ENCODE data around the gene STARD3. TPM values are rescaled to one million over a fixed set of nuclear protein-coding genes. Genes with fewer than 3 reads are reported as not detected.

STARD3 gene
- total and polyA plus RNA-seq, 2 experiments from 2014 or later, result 61.6 to 90.3 TPM

GRCh38 chr17:39674179-39674578, 37.2 kb downstream of the STARD3 start:
- TF ChIP-seq CTCF (IDR thresholded peaks at IDR 0.05; ENCODE audit: poor library complexity) (no peak), EZH2 (IDR thresholded peaks at IDR 0.05; ENCODE audit: borderline replicate concordance) (no peak), EZH2phosphoT487 (IDR thresholded peaks at IDR 0.05; ENCODE audit: low read depth, severe bottlenecking, unreplicated experiment) (no peak)
- WGBS (ENCODE audit: low lambda C conversion rate, missing lambda C conversion rate), result 94% methylated on average over 5 of the region's 5 CpGs
- H4K20me1 ChIP-seq (ENCODE audit: insufficient read depth, poor library complexity, severe bottlenecking), result no peaks in the 10 kb centered on the region
- no peaks in the 10 kb centered on the region for H3K36me3 ChIP-seq (replicated peaks; ENCODE audit: insufficient read depth, low read depth)
- H3K4me1 ChIP-seq (ENCODE audit: insufficient read depth), result peaks cover 36% of the 10 kb centered on the region
- H3K4me3 ChIP-seq, result no peak overlapping the region
- H3K9me3 ChIP-seq (ENCODE audit: low read depth), result no peaks in the 10 kb centered on the region
- H3K79me2 ChIP-seq, result no peaks in the 10 kb centered on the region
- no peak overlapping the region for H3K4me2 ChIP-seq
- no peak for DNase-seq (ENCODE audit: low spot score)
- H3K27ac ChIP-seq, result peak overlapping the region; percentile 91
- H2AFZ ChIP-seq, result no peak overlapping the region
- no peaks in the 10 kb centered on the region for H3K9me2 ChIP-seq (replicated peaks; ENCODE audit: insufficient read depth)
- H3K27me3 ChIP-seq, result no peaks in the 10 kb centered on the region

- Histone ChIP-seq H3K4me3 (no peak overlapping the region), H3K9me3 (ENCODE audit: low read depth) (no peaks in the 10 kb centered on the region), H3K36me3 (replicated peaks; ENCODE audit: insufficient read depth, low read depth) (no peaks in the 10 kb centered on the region), H3K4me1 (ENCODE audit: insufficient read depth) (peaks cover 42% of the 10 kb centered on the region), H4K20me1 (ENCODE audit: insufficient read depth, poor library complexity, severe bottlenecking) (no peaks in the 10 kb centered on the region), H3K27ac (peak overlapping the region; percentile 91), H3K79me2 (no peaks in the 10 kb centered on the region), H3K27me3 (no peaks in the 10 kb centered on the region), H3K4me2 (no peak overlapping the region), H2AFZ (no peak overlapping the region), H3K9me2 (replicated peaks; ENCODE audit: insufficient read depth) (no peaks in the 10 kb centered on the region)
- no peak for TF ChIP-seq CTCF (IDR thresholded peaks at IDR 0.05; ENCODE audit: poor library complexity)
- no peak for TF ChIP-seq EZH2 (IDR thresholded peaks at IDR 0.05; ENCODE audit: borderline replicate concordance)
- TF ChIP-seq EZH2phosphoT487 (IDR thresholded peaks at IDR 0.05; ENCODE audit: low read depth, severe bottlenecking, unreplicated experiment), result no peak
- DNase-seq (ENCODE audit: low spot score), result peak; percentile 84
- WGBS (ENCODE audit: low lambda C conversion rate, missing lambda C conversion rate), result 34% methylated on average over 9 of the region's 11 CpGs
Observed at GRCh38 chr17:39674702-39675389, 37.9 kb downstream of the STARD3 start.

GRCh38 chr17:39675390-39676082, 38.6 kb downstream of the STARD3 start:
- Histone ChIP-seq H3K27me3 (no peaks in the 10 kb centered on the region), H3K4me3 (no peak overlapping the region), H3K9me2 (replicated peaks; ENCODE audit: insufficient read depth) (no peaks in the 10 kb centered on the region), H3K9me3 (ENCODE audit: low read depth) (no peaks in the 10 kb centered on the region), H2AFZ (no peak overlapping the region), H3K36me3 (replicated peaks; ENCODE audit: insufficient read depth, low read depth) (no peaks in the 10 kb centered on the region), H4K20me1 (ENCODE audit: insufficient read depth, poor library complexity, severe bottlenecking) (no peaks in the 10 kb centered on the region), H3K4me1 (ENCODE audit: insufficient read depth) (peaks cover 42% of the 10 kb centered on the region), H3K27ac (peak overlapping the region; percentile 91), H3K79me2 (no peaks in the 10 kb centered on the region), H3K4me2 (no peak overlapping the region)
- TF ChIP-seq EZH2phosphoT487 (IDR thresholded peaks at IDR 0.05; ENCODE audit: low read depth, severe bottlenecking, unreplicated experiment) (no peak), CTCF (IDR thresholded peaks at IDR 0.05; ENCODE audit: poor library complexity) (no peak), EZH2 (IDR thresholded peaks at IDR 0.05; ENCODE audit: borderline replicate concordance) (no peak)
- WGBS (ENCODE audit: low lambda C conversion rate, missing lambda C conversion rate), result 81% methylated on average over 10 of the region's 10 CpGs
- DNase-seq (ENCODE audit: low spot score), result no peak

Data from hepatocyte (in vitro differentiated cells).